SHP77 (cell line): ENCODE measurements around the gene DCLRE1B.

Experiments
- DNase-seq, 2 experiments: peaks; one replicate each; lab custom pipeline; 2025; lab: John Stamatoyannopoulos, UW

The DCLRE1B gene

GRCh38 chr1:113928187-113928930 is 23.2 kb downstream of the DCLRE1B start:
- DNase-seq: no peak

DNA sequence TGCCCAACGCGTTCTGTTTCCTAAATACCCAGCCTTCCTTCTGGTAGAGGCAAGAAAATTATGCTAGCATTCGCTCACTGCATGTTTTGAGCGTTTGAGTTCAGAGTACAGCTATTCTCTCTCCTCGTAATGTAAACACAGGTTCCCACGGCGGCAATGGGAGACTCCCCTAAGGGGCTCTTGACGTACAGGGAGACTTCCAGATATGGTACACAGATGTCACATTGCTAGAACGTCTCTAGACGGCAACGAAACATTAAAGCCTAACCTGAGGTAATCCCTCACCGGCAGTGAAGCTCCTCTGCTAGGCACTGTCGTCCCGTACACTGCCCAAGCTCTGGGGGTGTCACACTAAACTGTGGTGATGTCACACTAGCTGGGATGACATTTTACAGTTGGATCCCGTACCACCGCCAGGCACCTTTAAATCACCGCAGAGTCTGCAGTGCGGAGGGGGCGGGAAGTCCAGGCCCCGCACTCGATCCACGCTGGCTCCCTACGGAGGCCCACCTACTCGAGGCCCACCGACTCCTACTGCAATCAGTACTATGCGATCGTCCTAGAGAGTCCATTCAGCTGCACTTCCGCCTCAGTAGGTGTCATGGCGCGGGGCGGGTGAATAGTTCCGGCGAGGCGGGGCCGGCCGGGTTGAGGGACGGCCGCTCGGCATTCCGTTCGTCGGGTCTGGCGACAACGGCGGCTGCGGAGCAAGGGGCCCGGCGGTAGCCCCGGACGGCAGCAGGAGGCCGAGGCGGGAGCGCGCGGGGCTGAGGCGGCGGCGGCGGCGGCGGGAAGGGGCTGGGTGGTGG is 24.0 kb downstream of the DCLRE1B start, which contains the start of gene HIPK1:
Gene HIPK1 (plus strand): TSS at position 384 of the 809 bp plus-strand sequence.
- peak; percentile 81 to 88 for DNase-seq

- no peak for DNase-seq
Observed at GRCh38 chr1:113929750-113930498, 24.8 kb downstream of the DCLRE1B start.

- no peak for DNase-seq
Observed at GRCh38 chr1:113930499-113931161, 25.5 kb downstream of the DCLRE1B start.

DNA sequence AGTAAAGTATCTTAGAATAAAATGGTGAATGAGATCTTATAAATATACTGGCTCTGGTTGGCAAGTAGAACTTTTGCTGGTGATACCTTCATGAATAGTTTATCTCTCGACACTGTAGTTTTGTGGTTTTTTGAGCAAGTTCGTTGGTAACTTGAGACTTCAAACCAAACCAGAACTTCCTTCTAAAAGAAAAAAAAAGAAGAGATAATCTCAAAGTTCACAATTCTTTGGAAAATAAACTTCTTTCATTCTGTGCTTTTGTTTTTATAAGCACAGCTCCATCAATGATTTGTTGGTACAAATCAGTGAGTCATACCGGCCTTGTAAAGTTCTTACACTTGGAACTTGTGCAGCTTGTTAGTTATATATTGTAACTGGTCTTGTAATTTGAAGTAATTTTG is 26.3 kb downstream of the DCLRE1B start:
- no peak for DNase-seq

DNA sequence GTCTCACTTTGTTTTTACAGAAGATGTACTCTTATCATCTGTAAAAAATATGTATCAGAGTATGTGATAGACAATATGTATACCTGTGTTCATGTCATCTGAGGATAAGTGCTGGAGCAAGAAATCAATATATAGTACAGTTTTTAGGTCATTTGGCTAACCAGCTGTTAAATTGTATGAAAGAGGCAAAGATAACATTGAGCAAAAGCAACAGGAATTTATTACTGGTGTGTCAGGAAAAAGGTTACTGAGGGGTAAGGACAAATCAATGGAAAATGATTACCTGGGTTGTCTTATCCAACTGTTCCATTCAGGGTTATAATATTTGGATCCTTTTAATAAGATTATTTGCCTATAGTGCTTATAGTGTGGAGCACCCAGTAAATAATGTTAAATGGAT is 28.9 kb downstream of the DCLRE1B start:
- no peak for DNase-seq

- DNase-seq: no peak
Observed at GRCh38 chr1:113934511-113935055, 29.5 kb downstream of the DCLRE1B start.

- DNase-seq: no peak
Observed at GRCh38 chr1:113935176-113935575, 30.1 kb downstream of the DCLRE1B start.

- DNase-seq: no peak
Observed at GRCh38 chr1:113935970-113936369, 30.8 kb downstream of the DCLRE1B start.

DNA sequence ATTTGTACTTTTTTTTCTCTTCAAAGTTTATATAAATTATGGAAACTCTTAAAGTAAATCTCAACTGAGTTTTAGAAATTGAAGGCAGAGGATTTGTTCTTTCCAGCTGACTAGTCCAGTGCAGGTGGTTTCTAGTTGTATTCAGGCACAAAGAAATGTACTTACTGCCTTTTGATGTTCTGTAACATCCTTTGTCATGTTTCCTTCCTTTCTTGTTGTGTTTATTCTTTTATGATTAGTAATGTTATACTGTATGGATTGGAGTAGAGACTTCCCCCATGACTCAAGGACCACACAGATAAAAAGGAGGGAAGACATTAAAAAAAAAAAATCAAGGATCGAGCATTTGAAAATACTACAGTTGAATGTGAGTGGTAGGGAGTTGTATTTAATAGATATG is 32.0 kb downstream of the DCLRE1B start:
- no peak for DNase-seq

DNA sequence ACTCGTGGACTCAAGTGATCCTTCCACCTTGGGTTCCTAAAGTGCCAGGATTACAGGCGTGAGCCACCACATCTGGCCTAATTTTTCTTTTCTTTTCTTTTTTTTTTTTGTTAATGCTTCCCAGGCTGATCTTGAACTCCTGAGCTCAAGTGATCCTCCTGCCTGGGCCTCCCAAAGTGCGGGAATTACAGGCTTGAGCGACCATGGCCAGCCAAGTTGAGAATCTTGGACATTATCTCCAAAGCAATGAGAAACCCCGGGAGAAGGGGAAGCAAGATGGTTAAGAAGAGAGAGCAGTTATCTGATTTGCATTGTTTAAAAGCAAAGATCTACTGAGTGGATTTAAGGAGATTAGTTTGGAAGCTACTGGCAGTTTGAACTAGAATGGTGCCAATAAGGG is 33.1 kb downstream of the DCLRE1B start:
- DNase-seq: no peak

- no peak for DNase-seq
Observed at GRCh38 chr1:113940365-113941244, 35.5 kb downstream of the DCLRE1B start.

GRCh38 chr1:113941245-113941559 is 36.1 kb downstream of the DCLRE1B start:
- DNase-seq: no peak

DNA sequence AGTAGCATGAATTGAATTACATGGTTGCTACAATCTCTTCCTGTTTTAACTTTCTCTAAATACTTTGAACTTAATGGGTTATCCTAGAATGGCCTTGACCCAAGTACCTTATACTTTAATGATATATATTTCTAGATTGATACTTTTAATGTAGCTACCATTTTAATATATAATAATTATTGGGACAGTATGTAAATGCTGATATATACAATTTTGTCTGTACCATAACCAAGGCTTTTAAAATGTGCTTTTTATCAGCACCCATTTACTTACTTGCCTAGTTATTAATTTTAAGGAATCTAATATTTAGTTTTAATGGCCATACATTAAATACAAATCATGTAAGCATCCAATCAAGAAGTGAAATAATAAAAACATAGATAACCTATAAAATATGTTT is 37.4 kb downstream of the DCLRE1B start:
- DNase-seq: no peak

DNA sequence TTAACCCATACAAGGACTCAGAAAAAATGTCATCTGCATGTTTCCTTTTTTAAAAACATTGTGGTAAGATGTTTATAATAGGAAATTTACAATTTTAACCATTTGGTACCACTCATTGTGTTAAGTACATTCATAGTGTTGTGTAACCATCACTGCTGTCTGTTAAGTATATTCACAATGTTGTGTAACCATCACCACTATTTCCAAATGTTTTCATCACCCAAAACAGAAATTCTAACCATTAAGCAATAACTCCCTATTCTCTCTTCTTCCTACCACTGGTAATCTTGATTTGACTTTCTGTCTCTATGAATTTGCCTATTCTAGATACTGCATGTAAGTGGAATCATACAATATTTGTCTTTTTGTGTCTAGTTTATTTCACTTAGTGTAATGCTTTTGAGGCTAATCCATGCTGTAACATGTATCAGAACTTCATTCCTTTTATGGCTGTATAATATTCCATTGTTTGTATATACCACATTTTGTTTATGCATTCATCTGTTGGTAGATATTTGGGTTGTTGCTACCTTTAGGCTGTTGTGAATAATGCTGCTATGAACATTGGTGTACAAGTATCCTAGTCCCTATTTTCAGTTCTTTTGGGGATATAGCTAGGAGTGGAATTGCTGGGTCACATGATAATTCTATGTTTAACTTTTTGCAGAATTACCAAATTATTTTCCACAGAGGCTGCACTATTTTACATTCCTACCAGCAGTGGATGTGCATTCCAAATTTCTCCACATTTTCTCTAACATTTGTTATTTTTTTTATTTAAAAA is 38.1 kb downstream of the DCLRE1B start:
- no peak for DNase-seq

- DNase-seq: no peak
Observed at GRCh38 chr1:113945329-113945728, 40.2 kb downstream of the DCLRE1B start.

DNA sequence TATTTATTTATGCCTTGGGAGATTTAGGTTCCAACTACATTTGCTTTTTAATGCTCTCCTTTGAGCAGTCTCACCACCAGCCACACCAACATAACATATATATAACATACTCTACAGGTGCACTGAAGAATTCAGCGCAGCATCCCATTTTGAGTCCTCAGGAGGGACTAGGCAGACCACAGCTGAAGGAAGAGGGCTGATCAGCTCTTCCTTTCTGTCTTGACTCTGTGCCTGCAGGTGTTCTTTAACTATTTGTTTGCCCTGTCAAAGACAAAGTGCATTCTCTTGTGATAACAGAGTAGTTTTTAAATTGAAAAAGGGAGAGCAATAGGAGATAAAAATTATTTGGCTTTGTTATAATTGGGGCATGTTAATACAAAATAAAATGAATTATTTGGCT is 41.0 kb downstream of the DCLRE1B start:
- DNase-seq: no peak

GRCh38 chr1:113946678-113947387 is 41.7 kb downstream of the DCLRE1B start:
- no peak for DNase-seq

DNA sequence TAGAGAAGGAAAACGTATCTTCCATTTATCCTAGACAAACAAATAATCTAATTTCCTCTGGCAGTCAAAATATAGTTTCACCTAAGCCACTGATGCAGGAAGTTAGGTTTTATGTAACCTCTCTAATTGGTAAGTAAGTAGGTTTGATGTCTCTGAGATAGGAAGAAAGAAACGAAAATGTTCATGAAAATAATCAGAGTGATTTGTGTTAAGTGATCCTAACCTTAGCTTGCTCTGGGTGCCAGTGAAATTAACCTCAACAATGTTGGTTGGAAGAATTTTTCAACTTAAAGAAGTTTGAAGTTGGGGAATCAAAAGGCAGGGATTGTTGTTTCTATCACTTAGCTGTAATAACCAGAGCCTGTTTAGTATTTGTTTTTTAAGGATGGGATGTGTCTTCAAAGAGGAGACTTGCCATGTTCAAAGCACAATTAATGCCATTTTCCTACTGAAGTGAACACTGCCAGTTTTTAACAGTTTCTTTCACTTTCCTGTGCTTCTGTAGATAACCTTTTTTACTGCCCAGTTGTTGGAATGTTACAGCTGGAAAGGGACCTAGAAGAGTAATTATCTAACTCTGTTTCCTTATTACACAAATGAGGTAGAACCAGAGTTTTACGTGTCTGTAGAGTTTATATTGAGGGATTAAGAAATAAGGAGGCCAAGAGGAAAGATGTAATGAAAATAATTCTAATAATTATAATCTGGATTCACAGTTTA is 42.4 kb downstream of the DCLRE1B start:
- DNase-seq: no peak
